Cardiac muscle cell (in vitro differentiated cells and primary cell): ENCODE measurements around the gene LACC1. TPM values are rescaled to one million over a fixed set of nuclear protein-coding genes. Genes with fewer than 3 reads are reported as not detected.

Source experiments
- DNase-seq, 2 donors: peaks; one replicate each; pipeline versions ENCODE4 v3.0.0 to v3.0.0-alpha.2; 2010 to 2017; ENCODE audit warnings: low read depth in 1 of 2, low spot score in 1 of 2
- H3K27ac ChIP-seq: fragments of 200-600 bp; sonication (generic); 2 replicates; pipeline ENCODE4 v1.5.1; 2016
- H3K27me3 ChIP-seq: fragments of 200-600 bp; sonication (generic); 2 replicates; pipeline ENCODE4 v1.6.0; 2016; ENCODE audit warnings: control low read depth
- H3K36me3 ChIP-seq: fragments of 200-600 bp; sonication (generic); 2 replicates; pipeline ENCODE4 v1.5.1; 2016; ENCODE audit warnings: control low read depth
- H3K4me1 ChIP-seq: fragments of 200-600 bp; sonication (generic); 2 replicates; pipeline ENCODE4 v1.8.1; 2017; ENCODE audit warnings: low read depth, mild to moderate bottlenecking, mixed run types
- H3K4me3 ChIP-seq: fragments of 200-600 bp; sonication (generic); 2 replicates; pipeline ENCODE4 v1.5.1; 2016; ENCODE audit warnings: mild to moderate bottlenecking
- H3K9me3 ChIP-seq: fragments of 200-600 bp; sonication (generic); 2 replicates; pipeline ENCODE4 v1.5.1; 2017; ENCODE audit warnings: low read depth, mild to moderate bottlenecking, control low read depth
- CTCF ChIP-seq: IDR thresholded peaks from 2 replicates; pipeline ENCODE4 v1.5.1; 2012; ENCODE audit warnings: low read depth, mild to moderate bottlenecking, low read length
- polyA plus RNA-seq: library from polyadenylated mRNA; unstranded; fragments of >200 nt; fragmentation: Nextera tagmentation; extraction: Ambion mirVana; gene quantifications from 2 replicates; pipeline ENCODE4 v1.2.1, GENCODE V29; 2016
- total RNA-seq: library from RNA; depleted of rRNA; stranded (reverse); fragments of >200 nt; gene quantifications from 2 replicates; pipeline ENCODE4 v1.2.3, GENCODE V29; 2016

LACC1 gene
- total and polyA plus RNA-seq, 2 experiments from 2014 or later, result 0.48 to 2.8 TPM

GRCh38 chr13:43864921-43865320, 14.8 kb upstream of the LACC1 start:
- Histone ChIP-seq H3K27ac (no peak overlapping the region), H3K27me3 (no peaks in the 10 kb centered on the region), H3K9me3 (no peaks in the 10 kb centered on the region), H3K4me1 (no peaks in the 10 kb centered on the region), H3K36me3 (no peaks in the 10 kb centered on the region), H3K4me3 (no peak overlapping the region)
- TF ChIP-seq CTCF, result no peak
- no peak for DNase-seq

GRCh38 chr13:43865892-43866291, 13.8 kb upstream of the LACC1 start:
- H3K9me3 ChIP-seq, result no peaks in the 10 kb centered on the region
- H3K36me3 ChIP-seq, result no peaks in the 10 kb centered on the region
- H3K4me1 ChIP-seq, result no peaks in the 10 kb centered on the region
- no peak overlapping the region for H3K27ac ChIP-seq
- peak in 1 of 2 donors; percentile 51 for DNase-seq
- no peak for TF ChIP-seq CTCF
- no peak overlapping the region for H3K4me3 ChIP-seq
- no peaks in the 10 kb centered on the region for H3K27me3 ChIP-seq

GRCh38 chr13:43872181-43872580, 7.5 kb upstream of the LACC1 start:
- H3K27me3 ChIP-seq, result no peaks in the 10 kb centered on the region
- TF ChIP-seq CTCF, result no peak
- H3K4me1 ChIP-seq, result peaks cover 4% of the 10 kb centered on the region
- H3K36me3 ChIP-seq, result no peaks in the 10 kb centered on the region
- DNase-seq, result peak in 1 of 2 donors; percentile 58
- no peaks in the 10 kb centered on the region for H3K9me3 ChIP-seq
- H3K4me3 ChIP-seq, result no peak overlapping the region
- H3K27ac ChIP-seq, result no peak overlapping the region

- peak; percentile 27 to 58 for DNase-seq
- Histone ChIP-seq H3K4me1 (peaks cover 8% of the 10 kb centered on the region), H3K36me3 (no peaks in the 10 kb centered on the region), H3K4me3 (no peak overlapping the region), H3K27me3 (no peaks in the 10 kb centered on the region), H3K27ac (no peak overlapping the region), H3K9me3 (no peaks in the 10 kb centered on the region)
- peak; percentile 44 for TF ChIP-seq CTCF
These were observed 5.1 kb upstream of the LACC1 start for GRCh38 chr13:43874504-43875092.

GRCh38 chr13:43876366-43876765, 3.3 kb upstream of the LACC1 start:
- no peak overlapping the region for H3K27ac ChIP-seq
- no peak for TF ChIP-seq CTCF
- no peak overlapping the region for H3K4me3 ChIP-seq
- DNase-seq, result no peak
- no peaks in the 10 kb centered on the region for H3K36me3 ChIP-seq
- H3K9me3 ChIP-seq, result no peaks in the 10 kb centered on the region
- peaks cover 8% of the 10 kb centered on the region for H3K4me1 ChIP-seq
- H3K27me3 ChIP-seq, result peaks cover 17% of the 10 kb centered on the region
